ENCODE data around the gene PIGL.

The PIGL gene

GRCh38 chr17:16313139-16314090 lies 96.4 kb downstream of the PIGL start:
- no peak for DNase-seq

- no peak for DNase-seq
These were observed 97.2 kb downstream of the PIGL start for GRCh38 chr17:16314189-16314588.

- no peak for DNase-seq
These were observed 97.8 kb downstream of the PIGL start for GRCh38 chr17:16314859-16315258.

- DNase-seq = no peak
These were observed 103.0 kb downstream of the PIGL start for GRCh38 chr17:16319969-16320368.

GRCh38 chr17:16322636-16323035 lies 105.6 kb downstream of the PIGL start:
- no peak for DNase-seq

GRCh38 chr17:16325964-16326363 lies 109.0 kb downstream of the PIGL start:
- DNase-seq = no peak

GRCh38 chr17:16327018-16327417 lies 110.0 kb downstream of the PIGL start:
- DNase-seq = no peak

- no peak for DNase-seq
These were observed 112.0 kb downstream of the PIGL start for GRCh38 chr17:16328997-16329396.

- DNase-seq = no peak
These were observed 112.7 kb downstream of the PIGL start for GRCh38 chr17:16329519-16330271.

GRCh38 chr17:16338391-16338790 lies 121.4 kb downstream of the PIGL start:
- DNase-seq = no peak

- no peak for DNase-seq
These were observed 122.4 kb downstream of the PIGL start for GRCh38 chr17:16339402-16339801.

GRCh38 chr17:16339959-16340358 lies 122.9 kb downstream of the PIGL start:
- DNase-seq = no peak

GRCh38 chr17:16342979-16343378 lies 126.0 kb downstream of the PIGL start:
- no peak for DNase-seq

GRCh38 chr17:16343569-16343968 lies 126.6 kb downstream of the PIGL start:
- DNase-seq = no peak

- no peak for DNase-seq
These were observed 128.6 kb downstream of the PIGL start for GRCh38 chr17:16345565-16345964.

GRCh38 chr17:16346721-16347271 lies 129.8 kb downstream of the PIGL start:
- DNase-seq = no peak

GRCh38 chr17:16348586-16348985 lies 131.6 kb downstream of the PIGL start:
- DNase-seq = no peak

- no peak for DNase-seq
These were observed 132.4 kb downstream of the PIGL start for GRCh38 chr17:16349431-16349830.

GRCh38 chr17:16351831-16352230 lies 134.8 kb downstream of the PIGL start:
- no peak for DNase-seq

GRCh38 chr17:16352303-16352666 lies 135.3 kb downstream of the PIGL start:
- DNase-seq = peak; percentile 13

- DNase-seq = no peak
These were observed 135.8 kb downstream of the PIGL start for GRCh38 chr17:16352667-16353316.

- DNase-seq = no peak
These were observed 136.5 kb downstream of the PIGL start, which contains the start of gene CENPV for GRCh38 chr17:16353317-16354174. Gene CENPV, minus strand, starts transcription at chr17:16353469. Its CDS starts 33 bp downstream, at chr17:16353436.

All from DMS153 (cell line).